Effector memory CD8-positive, alpha-beta T cell (primary cell): Measurements from ENCODE around the gene SLC66A2.
A peak's percentile ranks its signal among the peaks of the same experiment; 100 is the strongest.

ENCODE experiments used
- ATAC-seq: fragments of 150-1000 bp; cut with Tn5 transposase; replicated peaks from 2 replicates; pipeline ENCODE4 v1.10.0; 2021; ENCODE audit warnings: mild to moderate bottlenecking, moderate library complexity
- DNase-seq, 3 experiments: peaks; one replicate each; pipeline ENCODE4 v3.0.0; 2021
- H3K27ac Mint-ChIP-seq, 2 donors: one replicate each; pipeline ENCODE4 v1.8.0; 2022; ENCODE audit warnings: mild to moderate bottlenecking in 2 of 2, mixed read lengths in 2 of 2, moderate library complexity in 2 of 2
- H3K27me3 Mint-ChIP-seq, 2 donors: one replicate each; pipeline ENCODE4 v1.8.0; 2022; ENCODE audit warnings: mixed read lengths in 2 of 2
- H3K36me3 Mint-ChIP-seq: one replicate; pipeline ENCODE4 v1.8.0; 2022; ENCODE audit warnings: mild to moderate bottlenecking, moderate library complexity, mixed read lengths; ENCODE audit not compliant: insufficient read depth
- H3K4me1 Mint-ChIP-seq, 2 donors: one replicate each; pipeline ENCODE4 v1.8.0; 2022; ENCODE audit warnings: low read depth in 2 of 2, mixed read lengths in 2 of 2
- H3K4me3 Mint-ChIP-seq, 2 donors: one replicate each; pipeline ENCODE4 v1.8.0; 2022; ENCODE audit warnings: mild to moderate bottlenecking in 2 of 2, mixed read lengths in 2 of 2, moderate library complexity in 2 of 2
- H3K9me3 Mint-ChIP-seq, 2 donors: one replicate each; pipeline ENCODE4 v1.8.0; 2022; ENCODE audit warnings: mixed read lengths in 2 of 2

SLC66A2 gene

DNA sequence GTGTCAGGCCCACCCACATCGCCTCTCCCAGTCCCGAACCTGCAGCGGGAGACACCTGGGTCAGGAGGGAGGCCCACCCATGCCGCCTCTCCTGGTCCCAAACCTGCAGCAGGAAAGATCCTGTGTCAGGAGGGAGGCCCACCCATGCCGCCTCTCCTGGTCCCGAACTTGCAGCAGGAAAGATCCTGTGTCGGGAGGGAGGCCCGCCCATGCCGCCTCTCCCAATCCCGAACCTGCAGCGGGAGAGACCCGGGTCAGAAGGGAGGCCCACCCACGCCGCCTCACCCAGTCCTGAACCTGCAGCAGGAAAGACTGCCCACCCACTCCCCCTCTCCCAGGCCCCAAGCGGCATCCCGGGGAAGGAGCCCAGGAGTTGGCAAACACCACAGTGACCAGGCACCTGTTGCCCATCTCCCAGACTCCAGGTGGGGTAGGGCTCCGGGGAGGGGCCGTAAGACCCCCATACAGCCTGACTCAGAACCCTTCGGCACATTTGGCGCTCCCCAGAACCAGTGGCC is 7.8 kb downstream of the SLC66A2 start:
- peaks cover 23 to 25% of the 10 kb centered on the region in 2 donors for H3K4me1 Mint-ChIP-seq
- peak overlapping the region in 1 of 2 donors; percentile 89 for H3K27ac Mint-ChIP-seq
- H3K9me3 Mint-ChIP-seq = no peaks in the 10 kb centered on the region
- H3K4me3 Mint-ChIP-seq = peak overlapping the region in 1 of 2 donors; percentile 13
- no peaks in the 10 kb centered on the region for H3K27me3 Mint-ChIP-seq
- peaks cover 32% of the 10 kb centered on the region for H3K36me3 Mint-ChIP-seq
- DNase-seq = no peak
- ATAC-seq = no peak

GRCh38 chr18:79942786-79943607 is 8.5 kb downstream of the SLC66A2 start:
- peaks cover 21 to 22% of the 10 kb centered on the region in 2 donors for H3K4me1 Mint-ChIP-seq
- peaks cover 37% of the 10 kb centered on the region for H3K36me3 Mint-ChIP-seq
- H3K4me3 Mint-ChIP-seq = no peak overlapping the region
- H3K27ac Mint-ChIP-seq = peak overlapping the region in 1 of 2 donors; percentile 23
- ATAC-seq = no peak
- no peak for DNase-seq
- H3K27me3 Mint-ChIP-seq = no peaks in the 10 kb centered on the region
- no peaks in the 10 kb centered on the region for H3K9me3 Mint-ChIP-seq

GRCh38 chr18:79942211-79942610 is 9.2 kb downstream of the SLC66A2 start:
- Mint-ChIP-seq H3K27me3 (no peaks in the 10 kb centered on the region), H3K36me3 (peaks cover 42% of the 10 kb centered on the region), H3K4me1 (peaks cover 26 to 28% of the 10 kb centered on the region in 2 donors), H3K4me3 (no peak overlapping the region), H3K9me3 (no peaks in the 10 kb centered on the region), H3K27ac (peak overlapping the region in 1 of 2 donors; percentile 87)
- ATAC-seq = no peak
- DNase-seq = no peak

- peak overlapping the region in 1 of 2 donors; percentile 87 for H3K27ac Mint-ChIP-seq
- no peak for ATAC-seq
- no peaks in the 10 kb centered on the region for H3K27me3 Mint-ChIP-seq
- peaks cover 38% of the 10 kb centered on the region for H3K36me3 Mint-ChIP-seq
- H3K9me3 Mint-ChIP-seq = no peaks in the 10 kb centered on the region
- no peak for DNase-seq
- peaks cover 22 to 31% of the 10 kb centered on the region in 2 donors for H3K4me1 Mint-ChIP-seq
- no peak overlapping the region for H3K4me3 Mint-ChIP-seq
These were observed 9.9 kb downstream of the SLC66A2 start for GRCh38 chr18:79941473-79942119.

DNA sequence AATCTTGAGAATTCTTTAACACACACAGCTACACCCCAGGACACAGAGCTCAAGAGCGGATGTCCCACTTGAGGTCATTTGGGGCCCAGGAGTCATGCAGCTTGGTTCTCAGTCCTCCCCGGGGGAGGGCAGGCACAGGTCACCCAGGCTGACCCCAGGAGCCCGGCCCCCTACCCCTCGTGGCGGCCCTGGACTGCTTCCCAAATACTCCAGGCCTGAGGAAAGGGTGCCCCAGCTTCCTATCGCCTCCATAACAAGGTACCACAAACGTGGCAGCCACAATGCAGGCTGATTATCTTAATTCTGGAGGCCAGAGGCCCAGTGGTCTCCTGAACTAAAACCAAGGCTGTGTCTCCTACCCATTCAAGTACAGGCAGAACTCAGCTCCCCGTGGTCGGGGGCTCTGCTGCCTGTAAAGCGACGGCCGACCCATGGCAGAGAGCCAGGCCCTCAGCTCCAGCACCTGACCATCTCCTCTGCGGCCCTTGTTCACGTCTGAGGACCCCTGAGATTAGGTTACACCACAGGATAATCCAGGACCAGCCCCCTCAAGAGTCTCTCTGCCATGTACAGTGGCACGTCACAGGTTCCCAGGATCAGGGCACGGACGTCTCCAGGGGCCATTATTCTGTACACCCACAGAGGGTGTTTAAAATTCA is 10.5 kb downstream of the SLC66A2 start:
- Mint-ChIP-seq H3K27me3 (no peaks in the 10 kb centered on the region), H3K27ac (no peak overlapping the region), H3K4me3 (no peak overlapping the region), H3K9me3 (peaks cover 0 to 3% of the 10 kb centered on the region in 2 donors), H3K4me1 (peaks cover 22 to 31% of the 10 kb centered on the region in 2 donors), H3K36me3 (peaks cover 40% of the 10 kb centered on the region)
- DNase-seq (no peak), ATAC-seq (no peak)

DNA sequence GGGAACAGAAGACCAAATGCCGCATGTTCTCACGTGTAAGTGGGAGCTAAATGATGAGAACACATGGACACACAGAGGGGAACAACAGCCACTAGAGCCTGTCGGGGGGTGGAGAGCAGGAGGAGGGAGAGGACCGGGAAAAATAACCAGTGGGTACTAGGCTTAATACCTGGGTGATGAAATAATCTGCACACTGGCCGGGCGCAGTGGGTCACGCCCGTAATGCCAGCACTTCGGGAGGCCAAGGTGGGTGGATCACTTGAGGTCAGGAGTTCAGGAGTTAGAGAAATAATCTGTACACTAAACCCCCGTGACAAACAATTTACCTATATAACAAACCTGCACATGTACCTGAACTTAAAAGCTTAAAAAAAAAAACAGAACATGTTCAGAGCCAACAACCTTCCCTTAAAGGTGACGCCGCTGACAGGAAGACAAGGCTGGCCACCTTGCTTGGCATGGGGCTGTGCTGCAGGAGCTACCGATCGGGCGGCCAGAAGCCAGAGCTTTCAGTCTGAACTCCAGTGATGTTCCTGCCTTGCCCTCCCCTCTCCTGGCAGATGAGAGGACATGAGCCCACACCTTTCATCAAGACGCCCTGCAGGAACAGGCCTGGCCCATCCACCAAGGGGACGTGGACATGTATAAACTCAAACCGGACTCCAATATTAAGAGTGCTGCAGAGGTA is 11.2 kb downstream of the SLC66A2 start:
- Mint-ChIP-seq H3K36me3 (peaks cover 40% of the 10 kb centered on the region), H3K27me3 (no peaks in the 10 kb centered on the region), H3K9me3 (peaks cover 2 to 7% of the 10 kb centered on the region in 2 donors), H3K4me3 (no peak overlapping the region), H3K27ac (peak overlapping the region in 1 of 2 donors; percentile 1), H3K4me1 (peaks cover 21 to 31% of the 10 kb centered on the region in 2 donors)
- DNase-seq (no peak), ATAC-seq (no peak)

DNA sequence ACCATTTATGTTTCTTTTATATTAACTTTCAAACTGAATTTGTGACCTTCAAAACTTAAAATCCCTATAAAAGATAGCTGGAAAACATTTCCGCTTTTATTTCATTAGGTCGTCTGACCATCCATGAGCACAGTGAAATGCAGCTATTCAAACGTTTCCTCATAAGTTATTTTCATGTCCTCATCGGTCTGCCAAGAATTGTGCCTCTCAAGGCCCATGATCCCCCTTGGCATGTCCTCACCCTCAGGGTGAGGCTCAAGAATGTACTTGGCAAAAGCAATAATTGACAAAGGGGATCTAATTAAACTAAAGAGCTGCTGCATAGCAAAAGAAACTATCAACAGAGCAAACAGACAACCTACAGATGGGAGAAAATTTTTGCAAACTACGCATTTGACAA is 12.4 kb downstream of the SLC66A2 start:
- H3K4me1 Mint-ChIP-seq = peaks cover 9 to 21% of the 10 kb centered on the region in 2 donors
- no peak overlapping the region for H3K27ac Mint-ChIP-seq
- no peaks in the 10 kb centered on the region for H3K27me3 Mint-ChIP-seq
- H3K9me3 Mint-ChIP-seq = peaks cover 2 to 7% of the 10 kb centered on the region in 2 donors
- DNase-seq = no peak
- peaks cover 45% of the 10 kb centered on the region for H3K36me3 Mint-ChIP-seq
- H3K4me3 Mint-ChIP-seq = no peak overlapping the region
- no peak for ATAC-seq

- H3K9me3 Mint-ChIP-seq = peaks cover 2 to 15% of the 10 kb centered on the region in 2 donors
- H3K36me3 Mint-ChIP-seq = peaks cover 48% of the 10 kb centered on the region
- no peak overlapping the region for H3K4me3 Mint-ChIP-seq
- peak overlapping the region in 1 of 2 donors; percentile 69 for H3K27ac Mint-ChIP-seq
- ATAC-seq (no peak), DNase-seq (no peak)
- no peaks in the 10 kb centered on the region for H3K27me3 Mint-ChIP-seq
- H3K4me1 Mint-ChIP-seq = peaks cover 7 to 19% of the 10 kb centered on the region in 2 donors
These were observed 13.3 kb downstream of the SLC66A2 start for GRCh38 chr18:79938196-79938595.

- Mint-ChIP-seq H3K36me3 (peaks cover 45% of the 10 kb centered on the region), H3K27me3 (no peaks in the 10 kb centered on the region), H3K27ac (no peak overlapping the region), H3K4me1 (peaks cover 7 to 19% of the 10 kb centered on the region in 2 donors), H3K9me3 (peaks cover 2 to 23% of the 10 kb centered on the region in 2 donors), H3K4me3 (peak overlapping the region in 1 of 2 donors; percentile 14)
- ATAC-seq (no peak), DNase-seq (no peak)
These were observed 14.2 kb downstream of the SLC66A2 start for GRCh38 chr18:79937103-79937860.

- DNase-seq (no peak), ATAC-seq (no peak)
- H3K27me3 Mint-ChIP-seq = no peaks in the 10 kb centered on the region
- H3K9me3 Mint-ChIP-seq = peaks cover 2 to 27% of the 10 kb centered on the region in 2 donors
- H3K4me3 Mint-ChIP-seq = no peak overlapping the region
- H3K4me1 Mint-ChIP-seq = peaks cover 7 to 14% of the 10 kb centered on the region in 2 donors
- H3K36me3 Mint-ChIP-seq = peaks cover 45% of the 10 kb centered on the region
- H3K27ac Mint-ChIP-seq = no peak overlapping the region
These were observed 14.8 kb downstream of the SLC66A2 start for GRCh38 chr18:79936641-79937040.

DNA sequence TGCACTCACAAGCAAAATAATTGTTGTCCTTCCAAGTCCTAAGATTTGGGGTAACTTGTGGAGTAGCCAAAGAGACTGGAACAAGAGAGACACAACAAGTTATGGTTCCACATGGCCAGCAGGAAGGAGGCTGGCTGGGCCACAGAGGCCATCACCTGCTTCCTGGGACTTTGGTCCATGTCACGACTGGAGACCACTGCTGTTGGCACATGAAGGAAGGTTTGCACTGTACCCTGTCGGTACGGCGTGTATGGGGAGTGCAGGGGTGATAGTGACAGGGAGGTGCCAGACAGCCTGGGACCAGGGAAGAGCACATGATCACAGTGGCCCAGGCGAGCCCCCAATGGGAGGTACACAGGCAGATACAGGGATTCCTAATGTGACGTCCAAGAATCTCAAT is 15.5 kb downstream of the SLC66A2 start:
- H3K36me3 Mint-ChIP-seq = peaks cover 40% of the 10 kb centered on the region
- peaks cover 2 to 27% of the 10 kb centered on the region in 2 donors for H3K9me3 Mint-ChIP-seq
- H3K4me1 Mint-ChIP-seq = peaks cover 7 to 14% of the 10 kb centered on the region in 2 donors
- H3K27me3 Mint-ChIP-seq = no peaks in the 10 kb centered on the region
- no peak overlapping the region for H3K4me3 Mint-ChIP-seq
- no peak for ATAC-seq
- no peak for DNase-seq
- no peak overlapping the region for H3K27ac Mint-ChIP-seq

DNA sequence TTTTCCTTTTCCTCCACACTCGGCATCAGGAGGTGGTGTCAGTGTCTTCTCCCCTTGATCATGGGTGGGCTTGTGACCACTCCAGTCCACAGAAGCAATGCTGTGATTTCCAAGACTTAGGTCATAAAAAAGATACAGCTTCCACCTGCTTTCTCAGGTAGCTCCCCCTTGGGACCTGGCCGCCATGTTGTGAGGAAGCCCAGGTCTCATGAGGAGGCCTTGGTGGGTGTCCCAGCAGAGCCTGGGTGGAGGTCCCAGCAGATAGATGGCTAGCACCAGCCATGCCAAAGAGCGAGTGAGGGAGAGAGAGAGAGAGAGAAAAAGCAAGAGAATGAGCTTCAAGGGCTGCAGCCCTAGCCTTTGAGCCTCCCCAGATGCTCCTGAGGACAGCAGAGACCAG is 16.0 kb downstream of the SLC66A2 start:
- peaks cover 40% of the 10 kb centered on the region for H3K36me3 Mint-ChIP-seq

More for the DNA sequence above, 16.0 kb downstream of the SLC66A2 start:
- Mint-ChIP-seq H3K9me3 (peaks cover 2 to 27% of the 10 kb centered on the region in 2 donors), H3K4me1 (peaks cover 7 to 14% of the 10 kb centered on the region in 2 donors), H3K4me3 (no peak overlapping the region), H3K27me3 (no peaks in the 10 kb centered on the region), H3K27ac (no peak overlapping the region)
- DNase-seq (no peak), ATAC-seq (no peak)
